MM.1S (cell line): Measurements from ENCODE around the gene BBS2.

Source experiments
- DNase-seq: peaks from one replicate; pipeline ENCODE4 v3.0.0-alpha.2; 2015
- H2AFZ ChIP-seq: fragments of 300-600 bp; sonication (generic); 2 replicates; pipeline ENCODE4 v1.6.0; 2016; ENCODE audit warnings: antibody characterized with exemption, low read length
- H3F3A ChIP-seq: fragments of 300-600 bp; sonication (generic); 2 replicates; pipeline ENCODE4 v1.6.1; 2016; ENCODE audit warnings: mild to moderate bottlenecking, antibody characterized with exemption, low read length, moderate library complexity, mixed read lengths; ENCODE audit not compliant: insufficient read depth
- H3K27ac ChIP-seq: fragments of 300-600 bp; sonication (generic); 2 replicates; pipeline ENCODE4 v1.5.1; 2016; ENCODE audit warnings: mild to moderate bottlenecking, low read length
- H3K27me3 ChIP-seq: fragments of 300-600 bp; sonication (generic); replicated peaks from 2 replicates; pipeline ENCODE4 v1.6.0; 2016; ENCODE audit warnings: low read length; ENCODE audit not compliant: insufficient read depth
- H3K36me3 ChIP-seq: fragments of 300-600 bp; sonication (generic); replicated peaks from 2 replicates; pipeline ENCODE4 v1.6.1; 2016; ENCODE audit warnings: mild to moderate bottlenecking, low read length, mixed read lengths; ENCODE audit not compliant: insufficient read depth
- H3K4me1 ChIP-seq: fragments of 300-600 bp; sonication (generic); 2 replicates; pipeline ENCODE4 v1.6.1; 2016; ENCODE audit warnings: low read length, mixed read lengths
- H3K4me2 ChIP-seq: fragments of 300-600 bp; sonication (generic); 2 replicates; pipeline ENCODE4 v1.6.0; 2016; ENCODE audit warnings: low read depth, low read length
- H3K4me3 ChIP-seq: fragments of 300-600 bp; sonication (generic); 2 replicates; pipeline ENCODE4 v1.5.1; 2016; ENCODE audit warnings: low read length, mixed read lengths
- H3K79me2 ChIP-seq: fragments of 300-600 bp; sonication (generic); 2 replicates; pipeline ENCODE4 v1.6.1; 2016; ENCODE audit warnings: mixed run types, low read length, mixed read lengths
- H3K9ac ChIP-seq: fragments of 300-600 bp; sonication (generic); 2 replicates; pipeline ENCODE4 v1.6.1; 2016; ENCODE audit warnings: low read length, mixed read lengths
- H3K9me2 ChIP-seq: fragments of 300-600 bp; sonication (generic); replicated peaks from 2 replicates; pipeline ENCODE4 v1.6.1; 2016; ENCODE audit warnings: mild to moderate bottlenecking, low read length, mixed read lengths; ENCODE audit not compliant: insufficient read depth
- H3K9me3 ChIP-seq: fragments of 300-600 bp; sonication (generic); replicated peaks from 2 replicates; pipeline ENCODE4 v1.6.1; 2016; ENCODE audit warnings: mild to moderate bottlenecking, low read length, mixed read lengths; ENCODE audit not compliant: insufficient read depth
- H4K20me1 ChIP-seq: fragments of 300-600 bp; sonication (generic); 2 replicates; pipeline ENCODE4 v1.6.1; 2016; ENCODE audit warnings: mild to moderate bottlenecking, low read length, moderate library complexity, mixed read lengths; ENCODE audit not compliant: insufficient read depth
- EZH2 ChIP-seq: fragments of 300-600 bp; sonication (generic); optimal IDR thresholded peaks from 2 replicates; pipeline ENCODE3; 2017; ENCODE audit warnings: low read depth, mild to moderate bottlenecking, antibody characterized with exemption, low read length, mixed read lengths
- EZH2phosphoT487 ChIP-seq: fragments of 300-600 bp; sonication (generic); IDR thresholded peaks from 2 replicates; pipeline ENCODE4 v1.6.1; 2018; ENCODE audit warnings: antibody characterized with exemption, low read length
- TF ChIP-seq, protein P1 (sequence below): fragments of 300-600 bp; sonication (generic); IDR thresholded peaks from 2 replicates; pipeline ENCODE4 v1.5.1; 2016; ENCODE audit warnings: antibody characterized with exemption, low read length, mixed read lengths

The BBS2 gene

GRCh38 chr16:56513091-56513490, 6.7 kb downstream of the BBS2 start:
- Histone ChIP-seq H2AFZ (no peak overlapping the region), H3K27me3 (no peaks in the 10 kb centered on the region), H3K4me1 (no peaks in the 10 kb centered on the region), H3K9me3 (no peaks in the 10 kb centered on the region), H3K4me2 (no peak overlapping the region), H3K36me3 (no peaks in the 10 kb centered on the region), H3K27ac (no peak overlapping the region), H3K79me2 (no peaks in the 10 kb centered on the region), H3F3A (no peaks in the 10 kb centered on the region), H3K9me2 (no peaks in the 10 kb centered on the region), H3K4me3 (no peak overlapping the region), H3K9ac (no peak overlapping the region), H4K20me1 (no peaks in the 10 kb centered on the region)
- DNase-seq = no peak
- TF ChIP-seq, protein P1, sequence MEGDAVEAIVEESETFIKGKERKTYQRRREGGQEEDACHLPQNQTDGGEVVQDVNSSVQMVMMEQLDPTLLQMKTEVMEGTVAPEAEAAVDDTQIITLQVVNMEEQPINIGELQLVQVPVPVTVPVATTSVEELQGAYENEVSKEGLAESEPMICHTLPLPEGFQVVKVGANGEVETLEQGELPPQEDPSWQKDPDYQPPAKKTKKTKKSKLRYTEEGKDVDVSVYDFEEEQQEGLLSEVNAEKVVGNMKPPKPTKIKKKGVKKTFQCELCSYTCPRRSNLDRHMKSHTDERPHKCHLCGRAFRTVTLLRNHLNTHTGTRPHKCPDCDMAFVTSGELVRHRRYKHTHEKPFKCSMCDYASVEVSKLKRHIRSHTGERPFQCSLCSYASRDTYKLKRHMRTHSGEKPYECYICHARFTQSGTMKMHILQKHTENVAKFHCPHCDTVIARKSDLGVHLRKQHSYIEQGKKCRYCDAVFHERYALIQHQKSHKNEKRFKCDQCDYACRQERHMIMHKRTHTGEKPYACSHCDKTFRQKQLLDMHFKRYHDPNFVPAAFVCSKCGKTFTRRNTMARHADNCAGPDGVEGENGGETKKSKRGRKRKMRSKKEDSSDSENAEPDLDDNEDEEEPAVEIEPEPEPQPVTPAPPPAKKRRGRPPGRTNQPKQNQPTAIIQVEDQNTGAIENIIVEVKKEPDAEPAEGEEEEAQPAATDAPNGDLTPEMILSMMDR = no peak
- TF ChIP-seq EZH2phosphoT487 (no peak), EZH2 (no peak)

- Histone ChIP-seq H3K27ac (no peak overlapping the region), H3K27me3 (no peaks in the 10 kb centered on the region), H2AFZ (no peak overlapping the region), H3K9me2 (no peaks in the 10 kb centered on the region), H4K20me1 (no peaks in the 10 kb centered on the region), H3K4me2 (no peak overlapping the region), H3K9ac (no peak overlapping the region), H3K4me1 (no peaks in the 10 kb centered on the region), H3K79me2 (no peaks in the 10 kb centered on the region), H3K9me3 (no peaks in the 10 kb centered on the region), H3F3A (no peaks in the 10 kb centered on the region), H3K36me3 (no peaks in the 10 kb centered on the region), H3K4me3 (no peak overlapping the region)
- DNase-seq = no peak
- TF ChIP-seq EZH2 (no peak), EZH2phosphoT487 (no peak)
- TF ChIP-seq, protein P1 = no peak
These were observed 7.8 kb downstream of the BBS2 start for GRCh38 chr16:56512025-56512424.

DNA sequence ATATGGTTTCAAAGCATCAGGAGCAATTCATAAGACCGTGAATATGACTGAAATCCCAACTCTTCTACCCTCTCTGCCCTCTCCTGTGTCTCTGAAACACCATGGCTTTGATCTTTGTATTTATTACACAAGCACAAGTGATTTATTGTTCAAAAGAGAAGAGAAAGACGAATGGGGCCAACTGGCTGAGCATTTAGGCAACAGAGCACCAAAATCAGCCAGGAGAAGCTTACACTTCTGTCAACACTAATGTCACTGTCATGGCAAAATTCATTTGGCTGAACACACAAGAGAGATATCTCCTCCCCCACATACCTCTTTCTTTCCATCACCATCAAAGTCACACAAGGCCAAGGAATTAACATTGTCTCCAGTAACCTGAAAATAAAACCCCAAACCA, 9.3 kb downstream of the BBS2 start:
- Histone ChIP-seq H3K9me2 (no peaks in the 10 kb centered on the region), H3K4me3 (no peak overlapping the region), H3K9ac (no peak overlapping the region), H2AFZ (no peak overlapping the region), H3K9me3 (no peaks in the 10 kb centered on the region), H3K4me1 (no peaks in the 10 kb centered on the region), H3F3A (no peaks in the 10 kb centered on the region), H3K27me3 (no peaks in the 10 kb centered on the region), H3K79me2 (no peaks in the 10 kb centered on the region), H3K36me3 (no peaks in the 10 kb centered on the region), H4K20me1 (no peaks in the 10 kb centered on the region), H3K27ac (no peak overlapping the region), H3K4me2 (no peak overlapping the region)
- TF ChIP-seq EZH2phosphoT487 = no peak
- no peak for TF ChIP-seq EZH2
- TF ChIP-seq, protein P1 = no peak
- no peak for DNase-seq

GRCh38 chr16:56506941-56507340, 12.9 kb downstream of the BBS2 start:
- no peaks in the 10 kb centered on the region for H3F3A ChIP-seq
- H3K4me3 ChIP-seq = no peak overlapping the region
- no peaks in the 10 kb centered on the region for H3K27me3 ChIP-seq
- no peaks in the 10 kb centered on the region for H3K9me2 ChIP-seq
- H3K4me2 ChIP-seq = no peak overlapping the region
- H3K36me3 ChIP-seq = no peaks in the 10 kb centered on the region
- H4K20me1 ChIP-seq = no peaks in the 10 kb centered on the region
- no peak for DNase-seq
- H3K4me1 ChIP-seq = no peaks in the 10 kb centered on the region
- no peaks in the 10 kb centered on the region for H3K9me3 ChIP-seq
- H3K27ac ChIP-seq = no peak overlapping the region
- H3K9ac ChIP-seq = no peak overlapping the region
- TF ChIP-seq EZH2 (no peak), EZH2phosphoT487 (no peak)
- TF ChIP-seq, protein P1 = no peak
- no peaks in the 10 kb centered on the region for H3K79me2 ChIP-seq
- no peak overlapping the region for H2AFZ ChIP-seq
